RKO (cell line): Measurements from ENCODE around the gene SUGCT.
A peak's percentile ranks its signal among the peaks of the same experiment; 100 is the strongest.

Source experiments
- DNase-seq: peaks from one replicate; pipeline ENCODE4 v3.0.0-alpha.2; 2016; ENCODE audit warnings: low spot score

Gene SUGCT

DNA sequence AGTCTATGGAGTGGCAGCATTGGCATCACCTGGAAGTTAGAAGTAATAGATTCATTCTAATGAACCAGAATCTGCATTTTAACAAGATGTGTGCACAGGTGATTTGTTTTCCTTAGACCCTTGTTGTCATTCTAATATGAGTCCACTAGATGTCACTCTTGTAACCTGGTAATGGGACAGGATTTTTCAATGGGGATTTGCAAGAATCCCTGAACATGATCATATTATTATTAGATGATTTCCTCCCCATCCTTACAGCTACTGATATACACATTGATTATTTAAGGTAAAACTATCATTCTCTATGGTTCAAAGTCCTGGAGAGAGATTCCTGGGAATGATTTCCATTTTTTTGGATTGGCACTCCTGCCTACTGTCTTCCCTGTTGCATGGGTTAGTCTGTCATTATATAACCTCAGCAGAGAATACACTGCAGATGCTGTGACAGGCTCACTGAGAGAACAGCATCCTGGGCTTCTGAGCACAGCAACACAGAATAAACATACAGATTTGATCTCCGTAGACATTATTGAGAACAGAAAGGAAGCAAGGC is 194.9 kb downstream of the SUGCT start:
- peak; percentile 58 for DNase-seq

DNA sequence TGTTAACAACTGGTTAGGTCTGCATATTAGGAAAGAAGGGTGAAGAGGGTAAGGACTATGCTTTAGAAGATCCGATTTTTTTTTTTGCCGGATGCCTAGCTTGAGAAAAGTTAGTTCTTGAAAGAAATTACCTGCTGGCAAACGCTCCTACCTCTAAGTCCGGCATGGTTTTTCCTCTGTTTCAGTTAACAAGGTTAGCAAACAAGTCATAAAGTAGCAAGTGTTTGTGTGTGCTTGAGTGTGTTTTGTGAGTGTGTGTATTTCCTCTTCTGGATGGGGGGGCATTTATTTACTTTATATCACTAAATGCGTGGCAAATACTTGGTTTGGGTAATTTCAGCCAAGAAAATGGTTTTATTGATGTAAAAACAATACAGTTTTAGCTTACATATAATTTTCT is 195.6 kb downstream of the SUGCT start:
- no peak for DNase-seq

DNA sequence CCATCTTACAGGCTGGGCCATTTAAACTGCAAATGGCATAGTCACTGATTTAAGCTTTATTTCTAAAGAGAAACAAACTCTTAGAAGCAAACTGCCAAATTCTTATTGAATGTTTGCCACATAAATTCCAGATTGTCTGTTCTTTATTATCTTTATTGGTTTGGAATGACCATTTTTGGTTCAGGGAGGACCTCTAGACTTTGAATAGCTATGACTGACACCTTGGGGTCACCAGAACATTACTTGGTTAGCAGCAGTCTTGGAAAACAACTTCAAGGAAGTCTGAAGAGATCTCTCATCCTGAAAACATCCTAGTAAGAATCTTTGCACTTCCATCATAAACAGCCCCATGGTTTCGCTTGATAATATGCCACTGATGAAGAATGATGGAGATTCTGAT is 197.1 kb downstream of the SUGCT start:
- no peak for DNase-seq

DNA sequence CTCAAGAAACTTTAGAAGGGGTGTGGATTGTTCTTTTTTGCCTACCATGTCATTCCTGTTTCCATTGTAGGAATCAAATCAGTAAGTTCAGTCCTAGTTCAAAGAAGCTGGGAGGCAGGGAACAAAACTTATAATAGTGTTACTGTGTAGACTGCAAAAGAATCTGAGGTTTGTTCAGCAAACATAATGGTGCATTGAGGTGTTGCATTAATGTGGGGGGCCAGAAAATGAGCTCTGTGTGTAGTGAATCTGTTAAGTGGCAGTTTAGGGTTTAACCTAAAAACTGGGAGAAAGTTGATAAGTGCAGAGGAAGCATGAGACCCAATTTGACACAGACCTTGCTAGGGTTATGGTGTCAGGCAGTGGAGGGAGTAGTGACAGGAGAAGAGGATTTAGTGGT is 197.7 kb downstream of the SUGCT start:
- no peak for DNase-seq

DNA sequence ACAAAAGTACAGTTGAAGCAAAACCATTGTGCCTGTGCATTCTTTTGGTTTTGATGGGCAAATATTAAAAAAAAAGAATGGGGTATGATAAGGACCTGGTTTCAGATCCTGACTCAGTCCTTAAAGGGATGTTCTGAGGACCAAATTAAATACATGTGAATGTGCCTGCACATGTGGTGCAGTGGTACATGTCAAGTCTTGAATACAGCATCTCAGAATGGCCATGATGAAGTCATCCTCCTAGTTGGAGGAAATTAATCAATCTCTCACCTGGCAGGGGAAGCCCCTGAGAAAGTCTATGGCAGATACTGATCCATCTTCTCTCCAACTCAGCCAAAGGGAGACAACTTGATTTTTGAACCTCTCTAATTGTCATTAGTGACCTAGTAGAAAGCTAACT is 207.0 kb downstream of the SUGCT start:
- no peak for DNase-seq

DNA sequence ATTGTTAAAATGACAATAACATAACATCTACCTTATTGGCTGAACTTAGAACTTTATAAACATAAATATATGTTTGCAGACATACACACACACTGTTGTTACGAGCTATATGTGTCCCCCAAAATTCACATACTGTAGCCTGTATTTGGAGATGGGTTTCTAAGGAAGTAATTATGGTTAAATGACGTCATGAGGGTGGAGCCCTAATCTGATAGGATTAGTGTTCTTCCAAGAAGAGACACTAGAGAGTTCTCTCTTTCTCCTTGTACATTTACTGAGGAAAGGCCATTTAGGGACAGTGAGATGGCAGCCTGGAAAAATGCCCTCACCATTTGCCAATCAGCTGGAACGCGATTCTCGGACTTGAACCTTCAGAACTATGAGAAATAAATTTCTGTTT is 211.7 kb downstream of the SUGCT start:
- no peak for DNase-seq

DNA sequence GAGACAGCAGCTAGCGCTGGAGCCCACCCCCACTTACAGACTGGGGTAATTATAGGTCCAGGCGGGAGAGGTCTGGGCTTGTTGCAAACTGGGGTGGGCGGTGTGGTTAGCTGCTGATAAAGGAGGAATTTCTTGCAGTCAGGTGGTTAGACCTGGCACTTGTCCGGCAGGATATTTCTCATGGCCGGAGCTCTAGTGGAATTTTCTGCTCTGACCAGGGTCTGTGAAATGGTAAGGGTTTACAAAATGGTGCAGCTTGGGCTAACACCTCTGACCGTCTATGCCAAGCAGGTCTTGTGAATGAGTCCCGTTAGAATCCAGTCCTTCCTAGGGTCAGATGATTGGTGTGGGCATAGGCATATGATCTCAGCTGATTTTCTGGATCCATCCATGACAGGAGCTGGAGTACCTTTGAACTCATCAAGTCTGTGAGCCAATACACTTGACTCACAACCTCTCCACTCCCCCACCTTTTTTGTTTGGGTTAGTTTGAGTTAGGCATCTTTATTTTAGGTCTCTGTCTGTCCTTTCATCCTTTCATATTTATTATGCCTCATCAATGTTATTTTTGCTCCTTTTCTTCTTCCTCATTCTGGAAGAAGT is 213.4 kb downstream of the SUGCT start:
- DNase-seq, result no peak

DNA sequence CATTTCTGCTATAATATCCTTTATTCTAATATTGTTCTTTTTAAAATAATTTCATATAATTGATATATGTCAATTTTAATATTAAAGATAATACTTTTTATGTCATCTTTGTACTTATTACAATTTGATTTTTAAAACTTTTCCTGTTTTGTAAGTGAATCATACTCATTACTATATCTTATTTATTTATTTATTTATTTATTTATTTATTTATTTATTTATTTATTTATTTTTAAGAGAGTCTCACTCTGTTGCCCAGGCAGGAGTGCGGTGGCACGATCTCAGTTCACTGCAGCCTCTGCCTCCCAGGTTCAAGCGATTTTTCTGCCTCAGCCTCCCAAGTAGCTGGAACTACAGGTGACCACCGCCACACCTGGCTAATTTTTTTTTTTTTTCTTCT is 215.3 kb downstream of the SUGCT start:
- no peak for DNase-seq

DNA sequence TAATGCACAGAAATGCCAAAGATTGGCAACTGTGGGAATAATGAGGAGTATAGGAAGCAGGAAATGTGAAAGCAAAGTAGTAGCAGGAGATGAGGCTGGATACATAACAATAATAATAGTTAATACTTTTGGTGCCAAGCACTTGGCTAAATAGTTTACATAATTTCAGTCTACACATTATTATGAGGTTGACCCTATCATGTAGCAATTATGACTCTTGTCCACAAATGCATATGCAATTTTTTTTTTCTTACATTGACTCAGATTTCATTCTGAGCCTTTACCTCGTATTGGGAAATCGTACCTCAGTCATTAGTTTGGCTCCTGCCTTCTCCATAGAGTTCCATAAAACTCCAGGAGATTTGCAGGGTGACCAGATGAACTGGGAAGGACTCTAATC is 219.9 kb downstream of the SUGCT start:
- no peak for DNase-seq

DNA sequence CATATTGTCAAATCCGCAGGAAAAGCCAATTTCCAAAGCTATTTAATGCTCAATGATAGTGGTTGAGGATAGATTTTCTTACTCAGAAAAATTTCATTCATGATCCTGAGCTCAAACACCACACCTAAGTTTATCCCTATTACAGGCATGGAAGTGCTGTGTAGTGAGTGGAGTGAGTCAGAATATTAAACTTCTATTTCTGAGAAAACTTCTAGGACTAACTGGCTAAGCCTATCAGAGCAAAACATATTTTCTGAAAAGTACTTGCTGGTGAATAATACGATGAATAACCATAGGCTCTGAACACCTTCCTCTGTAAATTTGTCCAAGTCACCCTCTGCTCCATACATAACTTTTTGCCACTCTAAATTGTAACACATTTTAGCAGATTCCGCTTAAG is 221.5 kb downstream of the SUGCT start:
- no peak for DNase-seq

DNA sequence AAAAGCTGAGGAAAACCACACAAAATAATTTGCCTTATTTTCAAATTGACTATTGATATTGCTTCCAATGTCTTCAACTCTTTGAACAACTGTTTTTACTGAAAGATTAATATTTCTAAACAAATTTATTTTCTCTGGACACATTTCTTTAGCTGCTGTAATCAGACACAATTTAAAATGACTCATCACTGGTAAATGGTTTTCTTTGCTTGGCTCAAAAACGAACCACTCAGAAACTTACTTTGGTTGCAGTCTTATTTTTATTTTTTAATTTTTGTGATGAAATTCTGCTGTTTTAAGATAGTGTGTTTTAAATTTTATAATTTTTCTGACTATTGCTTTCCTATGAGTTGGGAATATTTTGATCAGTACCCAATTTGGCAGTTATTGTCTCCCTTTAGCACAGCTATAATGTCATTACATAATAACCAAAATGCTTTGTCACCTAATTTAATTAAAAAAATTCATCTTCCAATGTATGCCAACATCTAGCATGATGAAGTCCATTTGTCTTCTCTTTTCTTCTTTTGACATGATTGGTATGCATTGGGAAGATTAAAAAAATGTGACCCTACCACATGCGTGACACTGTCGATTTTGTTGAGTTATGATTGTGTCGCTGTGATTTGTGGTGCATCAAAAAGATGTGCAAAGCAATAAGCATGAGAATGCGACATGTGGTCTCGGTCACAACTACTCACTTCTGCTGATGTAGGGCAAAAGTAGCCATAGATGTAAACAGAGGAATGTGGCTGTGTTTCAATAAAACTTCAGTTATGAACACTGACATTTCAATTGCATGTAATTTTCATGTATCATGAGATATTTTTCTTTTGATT is 222.3 kb downstream of the SUGCT start:
- no peak for DNase-seq

DNA sequence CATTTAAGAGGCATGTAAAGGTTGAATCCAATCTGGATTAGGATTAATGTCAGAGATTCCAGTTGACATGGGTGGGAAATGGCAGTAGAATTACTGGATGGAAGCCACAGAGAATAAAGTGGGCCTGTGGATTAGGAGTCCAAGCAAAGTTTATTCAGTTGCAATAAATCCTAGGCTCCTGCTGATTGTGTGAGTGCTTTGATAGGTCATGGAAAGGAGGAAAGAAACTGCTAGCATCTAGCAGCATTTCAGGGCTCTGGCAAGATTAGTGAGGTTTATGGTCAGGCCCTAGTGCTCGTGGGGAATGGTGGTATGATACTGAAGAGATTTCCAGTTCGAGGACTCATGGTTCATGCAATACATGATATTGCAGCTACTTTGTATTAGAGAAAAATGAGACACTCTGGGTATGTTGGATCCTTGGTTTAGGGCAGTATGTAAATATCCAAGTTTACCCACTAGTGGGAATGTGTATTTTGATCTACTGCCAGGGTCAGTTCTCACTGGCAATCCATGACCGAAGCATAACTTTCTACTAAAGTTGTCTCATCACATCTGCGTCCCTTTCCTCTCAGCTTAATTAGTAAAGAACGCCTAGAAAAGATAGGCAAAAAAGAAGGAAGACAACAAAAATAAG is 235.0 kb downstream of the SUGCT start:
- no peak for DNase-seq

DNA sequence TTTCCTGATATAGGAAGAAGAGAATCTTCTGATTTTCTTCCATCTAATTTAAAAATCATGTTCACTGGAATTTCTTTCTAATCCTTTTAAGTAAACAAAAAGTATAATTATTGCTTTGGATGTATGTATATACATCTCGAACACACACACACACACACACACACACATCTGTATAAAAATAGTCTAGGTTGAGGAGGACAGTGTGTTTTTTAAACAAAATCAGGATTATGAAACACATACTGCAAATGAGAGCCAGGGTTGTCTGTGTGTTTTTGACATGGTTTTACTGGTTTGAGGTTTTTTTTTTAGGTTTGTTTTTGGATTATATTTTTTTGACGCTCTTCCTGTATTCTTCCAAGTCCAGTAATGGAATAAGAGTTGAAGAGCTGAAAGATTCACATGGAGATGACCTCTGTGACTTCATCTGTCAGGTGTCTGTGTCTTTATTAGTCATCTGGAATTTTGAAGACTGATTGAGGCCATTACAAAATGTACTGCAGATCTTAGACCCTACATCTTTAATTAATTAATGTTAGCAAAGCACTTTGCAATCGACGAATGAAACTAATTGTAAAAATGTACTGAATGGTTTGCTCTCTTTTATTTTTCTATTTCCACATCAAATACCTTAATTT is 237.1 kb downstream of the SUGCT start:
- no peak for DNase-seq

DNA sequence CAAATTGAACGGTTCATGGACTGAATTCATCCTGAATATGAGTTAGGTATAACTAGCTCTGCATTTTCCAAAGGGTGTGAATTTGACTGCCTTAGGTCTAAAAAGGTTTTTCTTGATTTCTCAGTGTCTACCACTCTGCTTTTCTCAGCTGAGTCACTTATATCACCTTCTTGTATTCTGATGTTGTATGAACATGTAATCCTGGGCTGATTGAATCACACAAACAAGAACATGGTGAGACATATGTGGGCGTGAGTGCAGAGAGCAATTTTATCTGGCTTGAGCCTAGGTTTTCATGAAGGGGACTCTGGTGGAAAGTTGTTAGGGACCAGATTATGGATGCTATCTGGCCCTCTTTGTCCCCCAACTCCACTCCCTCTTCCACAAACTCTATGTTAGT is 239.8 kb downstream of the SUGCT start:
- no peak for DNase-seq

DNA sequence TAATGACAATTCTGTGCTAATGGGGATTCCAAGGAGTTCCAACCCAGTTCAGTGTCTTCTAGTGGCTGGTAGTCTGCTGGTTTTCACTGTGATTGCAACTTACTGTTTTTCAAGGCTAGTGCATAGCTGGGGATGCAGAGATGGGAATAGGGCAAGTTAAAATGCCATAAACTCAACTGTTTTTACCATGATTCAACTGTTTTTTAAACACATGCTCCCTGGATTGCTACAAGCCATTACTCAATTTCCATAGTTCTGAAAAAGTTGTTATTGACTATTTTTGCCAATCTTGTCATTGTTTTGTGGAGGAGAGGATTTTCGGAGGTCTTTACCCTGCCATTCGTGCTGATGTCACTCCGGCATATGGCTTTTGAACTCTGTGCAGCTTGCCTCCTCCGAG is 245.3 kb downstream of the SUGCT start:
- DNase-seq, result no peak

DNA sequence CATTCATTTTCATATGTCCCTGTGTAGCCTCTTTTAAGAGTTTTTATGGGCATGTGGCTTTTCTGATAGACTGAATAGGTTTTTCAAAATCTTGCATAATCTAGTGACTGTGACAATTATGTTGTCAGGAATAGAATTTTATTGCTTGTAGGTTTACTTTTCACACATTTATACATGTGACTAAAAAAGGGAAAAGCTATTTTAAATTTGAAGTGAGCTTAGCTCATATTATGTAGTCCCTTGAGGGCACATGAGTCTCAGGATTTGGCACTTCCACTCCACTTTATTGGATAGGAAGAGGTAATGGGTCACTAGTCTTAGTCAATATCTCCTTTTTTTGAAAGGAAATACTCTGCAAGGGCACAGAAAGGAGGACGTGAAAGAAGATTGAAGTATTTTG is 247.3 kb downstream of the SUGCT start:
- no peak for DNase-seq

DNA sequence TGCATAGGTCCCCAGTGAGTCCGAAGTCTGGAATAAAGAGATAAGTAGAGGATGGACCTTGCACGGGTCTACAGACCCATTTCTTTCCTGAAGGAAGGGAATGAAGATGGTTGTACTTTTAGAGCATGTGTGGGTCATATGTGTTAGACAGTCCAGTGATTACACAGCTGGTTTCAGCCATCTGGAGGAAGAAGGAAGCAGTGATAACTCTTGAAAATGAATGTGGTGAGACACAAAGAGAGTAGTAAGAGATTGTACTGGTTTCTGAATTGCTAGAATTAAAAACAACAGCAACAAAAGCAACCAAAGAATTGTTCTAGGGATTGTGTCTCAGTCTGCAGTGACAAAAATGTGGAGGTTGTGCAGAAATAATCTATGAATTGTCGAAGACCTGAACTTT is 258.9 kb downstream of the SUGCT start:
- no peak for DNase-seq

DNA sequence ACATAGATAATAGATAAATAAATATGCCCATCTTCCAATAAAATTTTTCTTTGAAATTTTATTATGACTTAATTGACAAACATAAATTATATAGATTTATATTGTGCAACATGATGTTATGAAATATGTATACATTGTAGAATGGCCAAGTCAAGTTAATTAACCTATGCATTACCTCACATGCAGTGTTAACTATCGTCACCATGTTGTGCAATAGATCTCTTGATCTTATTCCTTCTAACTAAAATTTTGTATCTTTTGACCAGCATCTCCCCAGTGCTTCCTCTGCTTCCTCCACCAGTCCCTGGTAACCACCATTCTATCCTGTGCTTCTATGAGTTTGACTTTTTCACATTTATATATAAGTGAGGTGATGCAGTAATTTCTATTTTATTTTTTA is 259.6 kb downstream of the SUGCT start:
- DNase-seq, result no peak

DNA sequence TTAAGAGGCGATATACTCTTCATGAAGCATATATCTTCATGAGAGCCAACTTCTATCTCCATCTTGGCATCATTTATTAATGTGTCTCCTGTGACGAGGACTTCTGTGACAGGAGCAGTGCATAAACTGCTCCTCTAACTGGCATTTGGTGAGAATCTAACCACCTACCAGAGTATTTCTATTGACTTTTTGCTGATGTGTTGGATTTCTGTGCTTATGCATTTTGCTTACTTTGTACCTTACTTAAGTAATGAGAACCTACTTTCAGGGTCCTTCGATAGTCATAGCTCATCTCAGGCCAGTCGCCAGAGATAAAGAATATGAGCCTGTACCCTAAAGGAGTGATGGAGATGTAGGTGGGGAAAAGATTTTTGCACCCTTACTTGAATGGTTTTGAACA is 265.7 kb downstream of the SUGCT start:
- no peak for DNase-seq

DNA sequence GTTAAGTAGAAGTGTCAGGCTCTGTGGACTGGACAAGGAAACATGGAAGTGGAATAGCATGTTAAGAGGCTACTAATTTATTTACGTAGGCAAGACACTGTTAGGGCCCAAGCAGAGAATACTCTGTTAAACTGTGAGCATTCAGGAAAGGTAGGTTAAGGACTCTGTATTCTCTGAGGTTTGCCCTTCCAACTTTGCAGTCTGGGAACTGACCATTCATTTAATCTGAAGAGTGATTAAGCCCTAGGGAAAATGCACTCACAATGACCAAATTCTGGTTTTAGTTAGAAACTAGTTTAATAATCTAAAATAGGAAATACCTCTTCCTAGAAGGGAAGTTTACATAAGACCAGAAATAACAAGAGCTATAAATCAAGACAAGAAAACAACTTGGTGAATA is 266.6 kb downstream of the SUGCT start:
- DNase-seq, result no peak

DNA sequence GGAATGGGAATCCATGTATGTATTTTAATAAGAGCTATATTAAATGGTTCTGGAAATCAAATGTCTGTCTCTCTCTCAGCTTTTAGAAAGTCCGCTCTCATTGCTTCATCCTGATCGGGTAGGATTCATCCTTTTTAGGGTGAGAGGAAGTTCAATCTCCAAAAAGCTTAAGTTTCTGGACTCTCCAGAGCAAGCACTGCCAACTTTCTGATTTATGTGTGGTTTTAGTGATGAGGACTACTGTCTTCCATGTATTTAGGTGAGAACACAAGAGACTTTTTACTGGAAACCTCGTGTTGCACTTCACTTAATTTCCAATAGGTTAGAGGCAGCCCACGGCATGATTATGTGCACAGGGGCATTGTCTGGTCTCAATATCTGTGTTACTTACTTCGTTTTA is 267.9 kb downstream of the SUGCT start:
- no peak for DNase-seq

DNA sequence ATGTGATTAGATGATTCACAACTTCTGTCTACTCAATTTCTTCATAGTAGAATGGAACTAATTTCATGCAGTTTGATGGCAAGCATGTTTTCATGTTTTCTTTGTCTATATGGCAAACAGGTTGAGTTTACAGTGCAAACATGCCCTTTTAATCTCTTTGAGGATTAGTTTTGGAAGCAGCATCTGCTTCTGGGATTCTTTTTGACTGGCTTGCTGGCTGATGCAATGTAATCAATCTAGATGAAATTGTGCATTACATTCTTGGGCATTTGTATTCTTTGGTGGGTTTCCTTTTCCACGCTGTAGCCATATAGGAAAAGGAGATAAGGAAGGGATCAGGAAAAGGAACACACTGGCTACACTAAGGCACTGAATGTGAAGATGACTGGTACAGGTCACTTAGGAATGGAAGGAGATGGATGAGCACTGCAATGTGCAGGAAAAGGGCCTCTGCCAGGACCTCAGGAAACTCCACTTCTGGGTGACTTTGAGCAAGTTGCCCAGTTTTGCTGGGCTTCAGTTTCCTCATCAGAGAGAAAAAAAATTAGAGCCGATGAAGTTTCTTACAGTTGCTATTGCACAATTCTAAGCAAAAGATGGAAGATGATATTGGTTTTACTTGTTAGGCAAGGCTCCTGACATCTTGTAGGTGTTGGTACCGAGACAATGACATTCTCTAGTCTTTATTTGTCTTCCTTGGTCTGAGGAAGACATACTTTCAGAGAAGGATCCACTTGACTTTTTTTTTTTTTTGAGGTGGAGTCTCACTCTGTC is 269.1 kb downstream of the SUGCT start:
- DNase-seq, result no peak
